Stimulated activated CD8-positive, alpha-beta memory T cell treated with anti-CD3 and anti-CD28 coated beads, Interleukin-4, amount 100 ng/mL, for 48 hours (primary cell): ENCODE measurements around the gene CLVS2.

ENCODE experiments used
- DNase-seq: peaks from one replicate; pipeline ENCODE4 v3.0.0-alpha.2; 2020

CLVS2 gene, protein sequence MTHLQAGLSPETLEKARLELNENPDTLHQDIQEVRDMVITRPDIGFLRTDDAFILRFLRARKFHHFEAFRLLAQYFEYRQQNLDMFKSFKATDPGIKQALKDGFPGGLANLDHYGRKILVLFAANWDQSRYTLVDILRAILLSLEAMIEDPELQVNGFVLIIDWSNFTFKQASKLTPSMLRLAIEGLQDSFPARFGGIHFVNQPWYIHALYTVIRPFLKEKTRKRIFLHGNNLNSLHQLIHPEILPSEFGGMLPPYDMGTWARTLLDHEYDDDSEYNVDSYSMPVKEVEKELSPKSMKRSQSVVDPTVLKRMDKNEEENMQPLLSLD

DNA sequence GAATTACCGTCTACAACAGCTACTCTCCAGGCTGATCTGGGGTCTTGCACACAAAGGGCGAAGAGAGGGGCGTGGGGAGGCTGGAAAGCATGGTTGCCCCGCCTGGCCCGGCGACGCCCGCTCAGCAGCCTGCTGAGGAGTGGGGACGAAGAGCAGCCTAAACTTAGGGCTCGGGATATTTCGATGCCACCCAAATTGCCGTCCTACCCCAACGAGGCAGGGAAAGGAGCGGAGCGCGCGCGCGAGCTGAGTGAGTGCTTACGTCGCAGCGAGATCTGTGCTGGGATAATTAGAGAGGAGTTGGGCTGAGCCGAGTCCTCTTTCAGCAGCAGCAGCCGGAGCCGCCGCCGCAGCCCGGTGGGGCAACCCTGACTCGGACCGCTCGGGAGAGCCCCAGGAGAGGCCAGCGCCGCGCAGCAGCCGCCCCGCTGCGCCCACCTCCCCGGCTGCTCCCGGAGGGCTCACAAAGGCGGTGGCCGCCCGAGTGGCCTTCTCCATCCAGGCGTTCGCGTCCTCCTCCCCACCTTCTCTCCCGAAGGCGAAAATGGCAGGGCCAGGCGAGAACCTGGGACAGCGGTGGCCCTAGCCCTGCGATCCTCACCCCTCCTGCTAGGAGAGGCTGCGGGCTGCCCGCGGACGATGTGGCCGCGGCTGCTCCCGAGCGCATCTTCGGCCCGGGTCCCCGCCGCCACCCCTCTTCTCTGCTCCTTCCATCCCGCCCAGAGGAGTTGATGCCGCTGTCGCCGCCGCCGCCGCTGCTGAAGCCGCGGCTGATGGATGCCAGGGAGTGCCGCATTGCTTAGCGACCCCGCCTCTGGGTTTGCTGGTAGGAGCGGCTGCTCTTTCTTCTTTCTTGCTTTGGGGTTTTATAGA is at the start of gene CLVS2:
CLVS2 (plus strand) TSS at position 315 of the 873 bp plus-strand sequence. CDS start 1,543 bp downstream, outside the sequence.
- DNase-seq, result no peak

DNA sequence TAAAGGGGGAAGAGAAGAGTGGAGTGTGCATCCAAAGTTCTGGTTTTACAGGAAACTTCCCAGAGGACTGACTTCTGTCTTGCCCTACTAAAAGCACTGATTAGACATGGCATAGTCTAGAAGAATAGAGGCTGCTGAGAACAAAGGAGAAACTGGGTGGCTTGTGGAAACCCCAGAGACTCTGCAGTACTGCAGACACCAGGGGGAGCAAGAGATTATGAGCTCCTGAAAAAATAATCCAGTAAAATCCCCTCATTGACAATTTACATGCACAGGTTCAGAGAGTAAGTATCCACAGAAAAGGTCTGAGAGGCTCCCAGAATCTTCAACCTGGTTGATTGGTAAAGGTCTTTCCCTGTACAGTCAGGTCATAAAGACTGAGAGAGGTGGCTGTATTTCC is 48.7 kb upstream of the CLVS2 start:
- DNase-seq, result no peak

GRCh38 chr6:122953766-122954165 is 42.3 kb upstream of the CLVS2 start:
- no peak for DNase-seq

DNA sequence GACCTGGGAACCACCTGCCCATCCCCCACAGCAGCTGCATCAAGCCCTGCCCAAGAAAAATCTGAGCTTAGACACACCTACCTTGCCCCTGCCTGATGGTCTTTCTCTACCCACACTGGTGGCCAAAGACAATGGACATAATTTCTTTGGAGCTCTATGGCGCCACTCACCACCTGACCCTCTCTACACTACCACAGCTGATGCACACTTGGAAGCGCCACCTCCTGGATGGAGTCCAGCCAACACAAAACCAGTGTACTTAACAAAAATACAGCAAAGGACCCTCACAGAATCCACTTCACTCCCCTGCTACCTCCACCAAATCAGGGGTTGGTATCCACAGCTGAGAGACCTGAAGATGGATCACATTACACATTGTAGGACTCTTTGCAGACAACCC is 39.7 kb upstream of the CLVS2 start:
- no peak for DNase-seq

DNA sequence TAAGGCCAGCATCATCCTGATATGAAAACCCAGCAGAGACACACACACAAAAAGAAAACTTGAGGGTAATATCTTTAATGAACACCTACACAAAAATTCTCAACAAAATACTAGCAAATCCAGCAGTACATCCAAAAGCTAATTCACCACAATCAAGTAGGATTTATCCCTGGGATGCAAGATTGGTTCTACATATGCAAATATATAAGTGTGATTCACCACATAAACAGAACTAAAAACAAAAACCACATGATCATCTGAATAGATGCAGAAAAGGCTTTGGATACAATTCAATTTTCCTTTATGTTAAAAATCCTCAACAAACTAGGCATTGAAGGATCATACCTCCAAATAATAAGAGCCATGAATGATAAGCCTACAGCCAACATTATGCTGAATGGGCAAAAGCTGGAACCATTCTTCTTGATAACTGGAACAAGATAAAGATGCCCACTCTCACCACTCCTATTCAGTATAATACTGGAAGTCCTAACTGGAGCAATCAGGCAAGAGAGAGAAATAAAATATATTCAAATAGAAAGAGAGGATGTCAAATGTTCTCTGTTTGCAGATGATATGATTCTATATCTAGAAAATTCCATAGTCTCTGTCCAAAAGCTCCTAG is 33.9 kb upstream of the CLVS2 start:
- DNase-seq, result no peak

DNA sequence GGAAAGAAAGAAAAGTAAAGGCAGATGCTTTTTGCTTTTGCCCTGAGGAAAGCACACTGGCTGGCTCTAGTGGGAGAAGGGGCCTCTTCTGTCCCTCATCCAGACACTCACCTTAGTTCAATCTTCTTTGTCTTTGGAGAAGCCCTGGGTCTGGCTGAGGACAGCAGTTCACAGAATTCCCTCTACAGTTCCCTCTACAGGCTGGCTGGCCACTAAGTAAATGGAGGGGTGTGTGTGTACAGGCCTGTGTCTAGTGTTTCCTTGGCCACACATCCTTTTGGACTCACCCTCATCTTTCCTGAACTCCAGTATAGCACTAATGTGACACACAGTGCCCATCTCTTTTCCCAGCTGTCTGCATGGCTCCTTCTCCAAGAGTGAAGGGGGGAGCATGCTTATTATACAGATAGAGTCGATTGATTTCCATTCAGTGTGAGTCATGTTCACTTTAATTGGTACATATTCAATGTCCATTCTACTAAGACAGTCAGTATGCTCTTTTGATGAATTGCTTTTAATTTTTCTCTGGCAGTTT is 26.0 kb upstream of the CLVS2 start:
- no peak for DNase-seq

- DNase-seq, result no peak
Measured at GRCh38 chr6:122977180-122977579, 18.9 kb upstream of the CLVS2 start.

DNA sequence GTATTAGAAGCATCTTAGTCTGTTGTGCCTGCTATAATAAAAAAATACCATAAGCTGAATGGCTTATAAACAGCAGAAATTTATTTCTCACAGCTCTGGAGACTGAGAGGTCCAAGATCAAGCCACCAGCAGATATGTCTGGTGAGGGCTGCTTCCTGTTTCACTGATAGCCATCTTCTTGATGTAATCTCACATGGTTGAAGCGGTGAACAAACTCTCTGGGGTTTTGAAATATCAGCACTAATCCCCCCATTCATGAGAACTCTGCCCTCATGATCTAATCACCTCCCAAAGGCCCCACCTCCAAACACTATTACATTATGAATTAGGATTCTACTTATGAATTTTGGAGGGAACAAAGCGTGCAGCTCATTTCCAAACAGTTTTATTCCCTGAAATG is 11.6 kb upstream of the CLVS2 start:
- no peak for DNase-seq

- DNase-seq, result no peak
Measured at GRCh38 chr6:122994256-122994655, 1.8 kb upstream of the CLVS2 start.

GRCh38 chr6:122996794-122997505 is 915 bp downstream of the CLVS2 start:
- no peak for DNase-seq

DNA sequence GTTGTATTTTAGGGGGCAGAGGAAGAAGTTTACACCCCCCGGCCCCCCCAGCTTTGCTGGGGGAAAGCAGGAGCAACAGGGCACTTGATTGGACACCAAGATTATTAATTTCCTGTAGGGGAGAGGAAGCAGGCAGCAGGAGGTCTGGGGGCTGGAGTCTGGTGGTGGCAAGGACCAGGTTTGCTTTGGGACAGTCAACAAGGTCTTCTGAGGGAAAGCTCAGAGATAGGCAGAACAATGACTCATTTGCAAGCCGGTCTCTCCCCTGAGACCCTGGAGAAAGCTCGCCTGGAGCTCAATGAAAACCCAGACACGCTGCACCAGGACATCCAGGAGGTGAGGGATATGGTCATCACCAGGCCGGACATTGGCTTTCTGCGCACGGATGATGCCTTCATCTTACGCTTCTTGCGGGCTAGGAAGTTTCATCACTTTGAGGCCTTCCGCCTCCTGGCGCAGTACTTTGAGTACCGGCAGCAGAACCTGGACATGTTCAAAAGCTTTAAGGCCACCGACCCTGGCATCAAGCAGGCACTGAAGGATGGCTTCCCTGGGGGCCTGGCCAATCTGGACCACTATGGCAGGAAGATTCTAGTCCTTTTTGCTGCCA is 1.6 kb downstream of the CLVS2 start:
- DNase-seq, result no peak

DNA sequence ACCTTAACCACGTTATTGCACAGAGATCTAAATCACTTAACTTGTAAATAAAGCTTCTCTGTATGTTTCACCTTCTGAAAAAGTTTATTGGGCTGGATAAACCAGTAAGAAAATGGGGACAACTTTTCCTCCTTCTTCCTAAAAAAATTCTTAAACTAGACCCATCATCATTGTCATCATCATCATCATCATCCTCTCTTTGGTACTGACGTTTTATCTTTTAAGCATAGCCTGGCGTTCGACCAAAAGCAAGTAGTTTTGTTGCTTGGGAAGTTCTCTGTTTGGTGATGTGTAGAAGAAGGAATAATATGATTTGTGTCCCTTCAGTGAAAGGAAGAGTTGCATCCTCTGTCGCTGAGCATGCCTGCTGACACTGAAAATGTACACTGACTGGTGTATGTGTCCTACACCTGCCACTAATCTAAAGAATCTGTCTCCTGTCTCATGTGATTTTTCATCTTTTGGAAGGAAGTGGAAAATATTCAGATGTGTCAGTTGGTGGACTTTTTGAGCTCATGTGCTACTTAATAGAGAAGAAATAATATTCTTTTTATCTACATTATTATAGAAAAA is 2.5 kb downstream of the CLVS2 start:
- no peak for DNase-seq

- DNase-seq, result no peak
Measured at GRCh38 chr6:123000244-123000770, 4.3 kb downstream of the CLVS2 start.

GRCh38 chr6:123001540-123001939 is 5.5 kb downstream of the CLVS2 start:
- no peak for DNase-seq

DNA sequence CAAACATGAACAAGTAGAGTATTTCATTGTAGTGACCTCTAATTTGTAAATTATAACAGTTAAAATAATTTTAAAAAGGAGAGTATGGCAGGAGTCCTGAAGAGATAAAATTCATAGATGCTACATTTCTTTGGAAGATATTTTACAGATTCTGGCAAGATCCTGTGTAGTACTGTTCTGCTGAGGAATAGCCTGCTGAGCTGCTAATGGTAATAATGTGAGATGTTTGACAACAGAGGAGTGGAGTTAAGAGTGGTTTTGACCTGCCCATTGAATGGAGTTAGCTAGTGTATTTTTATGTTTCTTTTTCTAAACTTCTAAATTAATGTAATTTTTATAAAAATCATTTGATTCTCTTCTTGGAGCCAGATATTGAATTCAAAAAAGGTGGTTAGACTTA is 11.8 kb downstream of the CLVS2 start:
- no peak for DNase-seq

DNA sequence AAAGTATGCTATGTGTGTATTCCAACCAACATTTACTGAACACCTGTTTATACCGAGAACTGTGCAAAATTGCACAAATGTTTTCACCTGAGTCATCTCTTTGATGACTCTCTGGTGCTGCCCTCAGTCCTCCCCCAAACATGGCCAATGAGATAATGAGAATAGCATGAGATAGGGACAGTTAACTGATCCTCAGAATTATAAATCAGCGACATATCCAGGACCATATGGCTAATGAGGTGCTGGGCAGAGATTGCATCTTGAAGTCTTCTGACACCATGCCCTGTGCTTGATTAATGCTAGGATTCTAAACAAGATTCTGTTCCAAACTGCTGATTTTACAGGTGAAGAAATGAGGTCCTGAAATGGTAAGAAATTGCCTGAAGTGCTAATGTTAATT is 13.0 kb downstream of the CLVS2 start:
- DNase-seq, result no peak

DNA sequence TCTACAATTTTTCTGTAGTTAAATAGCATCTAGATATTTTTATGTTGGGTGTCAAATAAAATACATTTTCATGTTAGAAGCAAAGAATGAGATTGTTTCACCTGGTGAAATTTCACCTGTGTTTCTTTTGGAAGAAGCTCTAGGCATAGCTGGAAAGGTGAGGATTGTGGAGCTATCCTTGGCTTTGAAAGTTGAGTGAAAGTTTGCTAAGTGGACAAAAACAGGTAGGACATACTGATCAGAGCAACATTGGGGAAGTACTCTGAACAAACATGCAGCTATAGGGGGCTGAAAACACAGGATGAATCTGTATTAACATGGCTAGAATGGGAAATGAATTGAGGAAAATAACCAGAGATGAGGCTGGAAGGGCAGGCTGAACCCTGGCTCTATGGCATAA is 18.8 kb downstream of the CLVS2 start:
- DNase-seq, result no peak

GRCh38 chr6:123016431-123017103 is 20.5 kb downstream of the CLVS2 start:
- no peak for DNase-seq

- no peak for DNase-seq
Measured at GRCh38 chr6:123017104-123017682, 21.2 kb downstream of the CLVS2 start.

DNA sequence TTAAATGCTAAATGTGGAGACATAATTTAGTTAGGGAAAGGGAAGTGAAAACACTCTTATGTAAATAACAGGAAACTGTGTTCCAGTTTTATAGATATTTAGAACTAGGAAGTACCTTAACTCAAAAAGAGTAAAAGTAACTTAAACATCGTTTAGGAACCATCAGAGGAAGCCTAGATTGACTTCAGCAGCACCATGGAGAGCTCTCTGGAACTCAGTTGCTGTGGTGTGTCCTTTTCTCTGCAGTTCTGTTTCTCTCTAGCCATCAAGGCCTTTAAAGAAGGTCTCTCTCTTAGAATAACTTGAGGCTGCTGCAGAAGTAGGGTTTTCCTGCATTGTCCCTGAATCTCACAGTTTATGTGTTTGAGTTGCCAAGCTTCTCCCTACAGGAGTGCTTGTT is 26.9 kb downstream of the CLVS2 start:
- no peak for DNase-seq

- DNase-seq, result no peak
Measured at GRCh38 chr6:123024976-123025375, 28.9 kb downstream of the CLVS2 start.
